MM.1S (cell line): Measurements from ENCODE around the gene ADCY5.

Source experiments
- DNase-seq: peaks from one replicate; pipeline ENCODE4 v3.0.0-alpha.2; 2015
- H2AFZ ChIP-seq: fragments of 300-600 bp; sonication (generic); 2 replicates; pipeline ENCODE4 v1.6.0; 2016; ENCODE audit warnings: antibody characterized with exemption, low read length
- H3F3A ChIP-seq: fragments of 300-600 bp; sonication (generic); 2 replicates; pipeline ENCODE4 v1.6.1; 2016; ENCODE audit warnings: mild to moderate bottlenecking, antibody characterized with exemption, low read length, moderate library complexity, mixed read lengths; ENCODE audit not compliant: insufficient read depth
- H3K27ac ChIP-seq: fragments of 300-600 bp; sonication (generic); 2 replicates; pipeline ENCODE4 v1.5.1; 2016; ENCODE audit warnings: mild to moderate bottlenecking, low read length
- H3K27me3 ChIP-seq: fragments of 300-600 bp; sonication (generic); replicated peaks from 2 replicates; pipeline ENCODE4 v1.6.0; 2016; ENCODE audit warnings: low read length; ENCODE audit not compliant: insufficient read depth
- H3K36me3 ChIP-seq: fragments of 300-600 bp; sonication (generic); replicated peaks from 2 replicates; pipeline ENCODE4 v1.6.1; 2016; ENCODE audit warnings: mild to moderate bottlenecking, low read length, mixed read lengths; ENCODE audit not compliant: insufficient read depth
- H3K4me1 ChIP-seq: fragments of 300-600 bp; sonication (generic); 2 replicates; pipeline ENCODE4 v1.6.1; 2016; ENCODE audit warnings: low read length, mixed read lengths
- H3K4me2 ChIP-seq: fragments of 300-600 bp; sonication (generic); 2 replicates; pipeline ENCODE4 v1.6.0; 2016; ENCODE audit warnings: low read depth, low read length
- H3K4me3 ChIP-seq: fragments of 300-600 bp; sonication (generic); 2 replicates; pipeline ENCODE4 v1.5.1; 2016; ENCODE audit warnings: low read length, mixed read lengths
- H3K79me2 ChIP-seq: fragments of 300-600 bp; sonication (generic); 2 replicates; pipeline ENCODE4 v1.6.1; 2016; ENCODE audit warnings: mixed run types, low read length, mixed read lengths
- H3K9ac ChIP-seq: fragments of 300-600 bp; sonication (generic); 2 replicates; pipeline ENCODE4 v1.6.1; 2016; ENCODE audit warnings: low read length, mixed read lengths
- H3K9me2 ChIP-seq: fragments of 300-600 bp; sonication (generic); replicated peaks from 2 replicates; pipeline ENCODE4 v1.6.1; 2016; ENCODE audit warnings: mild to moderate bottlenecking, low read length, mixed read lengths; ENCODE audit not compliant: insufficient read depth
- H3K9me3 ChIP-seq: fragments of 300-600 bp; sonication (generic); replicated peaks from 2 replicates; pipeline ENCODE4 v1.6.1; 2016; ENCODE audit warnings: mild to moderate bottlenecking, low read length, mixed read lengths; ENCODE audit not compliant: insufficient read depth
- H4K20me1 ChIP-seq: fragments of 300-600 bp; sonication (generic); 2 replicates; pipeline ENCODE4 v1.6.1; 2016; ENCODE audit warnings: mild to moderate bottlenecking, low read length, moderate library complexity, mixed read lengths; ENCODE audit not compliant: insufficient read depth
- CTCF ChIP-seq: fragments of 300-600 bp; sonication (generic); IDR thresholded peaks from 2 replicates; pipeline ENCODE4 v1.5.1; 2016; ENCODE audit warnings: antibody characterized with exemption, low read length, mixed read lengths
- EZH2 ChIP-seq: fragments of 300-600 bp; sonication (generic); optimal IDR thresholded peaks from 2 replicates; pipeline ENCODE3; 2017; ENCODE audit warnings: low read depth, mild to moderate bottlenecking, antibody characterized with exemption, low read length, mixed read lengths
- EZH2phosphoT487 ChIP-seq: fragments of 300-600 bp; sonication (generic); IDR thresholded peaks from 2 replicates; pipeline ENCODE4 v1.6.1; 2018; ENCODE audit warnings: antibody characterized with exemption, low read length

ADCY5 gene

GRCh38 chr3:123272547-123272946 lies 176.3 kb downstream of the ADCY5 start:
- Histone ChIP-seq H3K27me3 (no peaks in the 10 kb centered on the region), H3K9ac (no peak overlapping the region), H3K9me2 (no peaks in the 10 kb centered on the region), H3K9me3 (no peaks in the 10 kb centered on the region), H3F3A (no peaks in the 10 kb centered on the region), H3K4me2 (no peak overlapping the region), H3K79me2 (no peaks in the 10 kb centered on the region), H3K4me3 (no peak overlapping the region), H3K27ac (no peak overlapping the region), H3K4me1 (no peaks in the 10 kb centered on the region), H3K36me3 (no peaks in the 10 kb centered on the region), H2AFZ (no peak overlapping the region), H4K20me1 (no peaks in the 10 kb centered on the region)
- no peak for DNase-seq
- TF ChIP-seq CTCF (no peak), EZH2phosphoT487 (no peak), EZH2 (no peak)

GRCh38 chr3:123271466-123272159 lies 177.3 kb downstream of the ADCY5 start:
- Histone ChIP-seq H3K9ac (no peak overlapping the region), H3K79me2 (no peaks in the 10 kb centered on the region), H3K4me3 (no peak overlapping the region), H2AFZ (no peak overlapping the region), H3K27me3 (no peaks in the 10 kb centered on the region), H4K20me1 (no peaks in the 10 kb centered on the region), H3K9me2 (no peaks in the 10 kb centered on the region), H3F3A (no peaks in the 10 kb centered on the region), H3K4me1 (no peaks in the 10 kb centered on the region), H3K27ac (no peak overlapping the region), H3K4me2 (no peak overlapping the region), H3K36me3 (no peaks in the 10 kb centered on the region), H3K9me3 (no peaks in the 10 kb centered on the region)
- DNase-seq: no peak
- TF ChIP-seq EZH2 (no peak), EZH2phosphoT487 (no peak), CTCF (no peak)

GRCh38 chr3:123270818-123271217 lies 178.1 kb downstream of the ADCY5 start:
- Histone ChIP-seq H3K27ac (no peak overlapping the region), H4K20me1 (no peaks in the 10 kb centered on the region), H3K27me3 (no peaks in the 10 kb centered on the region), H3K4me3 (no peak overlapping the region), H3K36me3 (no peaks in the 10 kb centered on the region), H3K4me1 (no peaks in the 10 kb centered on the region), H3F3A (no peaks in the 10 kb centered on the region), H3K9me3 (no peaks in the 10 kb centered on the region), H3K9me2 (no peaks in the 10 kb centered on the region), H3K4me2 (no peak overlapping the region), H2AFZ (no peak overlapping the region), H3K79me2 (no peaks in the 10 kb centered on the region), H3K9ac (no peak overlapping the region)
- TF ChIP-seq EZH2phosphoT487 (no peak), EZH2 (no peak), CTCF (no peak)
- no peak for DNase-seq
